B cell (primary cell): ENCODE data around the gene BRWD1.

Experiments used
- CTCF ChIP-seq: fragments of 200-600 bp; IDR thresholded peaks from one replicate; pipeline ENCODE4 v1.8.0; 2022; ENCODE audit warnings: antibody characterized with exemption, mild to moderate bottlenecking
- EZH2 ChIP-seq: IDR thresholded peaks from 2 replicates; pipeline ENCODE4 v1.6.1; 2012; ENCODE audit warnings: borderline replicate concordance, low read depth, mild to moderate bottlenecking, moderate library complexity, low read length; ENCODE audit not compliant: insufficient read depth, poor library complexity, severe bottlenecking

- TF ChIP-seq CTCF = no peak
- no peak for TF ChIP-seq EZH2
Observed at GRCh38 chr21:39153842-39154241, 159.6 kb downstream of the BRWD1 start.
